Mesothelial cell of epicardium (in vitro differentiated cells): ENCODE data around the gene CPXM2. TPM values are rescaled to one million over a fixed set of nuclear protein-coding genes. Genes with fewer than 3 reads are reported as not detected.

Experiments
- DNase-seq, 2 experiments: peaks; one replicate each; pipeline ENCODE4 v3.0.0; 2021; ENCODE audit warnings: low spot score in 2 of 2; ENCODE audit not compliant: unreplicated experiment in 2 of 2
- H3K27ac Mint-ChIP-seq: 2 replicates; pipeline ENCODE4 v1.8.0; 2021; ENCODE audit warnings: mixed read lengths
- H3K27me3 Mint-ChIP-seq: 2 replicates; pipeline ENCODE4 v1.8.0; 2021; ENCODE audit warnings: low read depth, mixed read lengths
- H3K36me3 Mint-ChIP-seq: 2 replicates; pipeline ENCODE4 v1.8.0; 2021; ENCODE audit warnings: mixed read lengths
- H3K4me1 Mint-ChIP-seq: 2 replicates; pipeline ENCODE4 v1.8.0; 2021; ENCODE audit warnings: mixed read lengths
- H3K4me3 Mint-ChIP-seq: 2 replicates; pipeline ENCODE4 v1.8.0; 2021; ENCODE audit warnings: mild to moderate bottlenecking, moderate library complexity, mixed read lengths
- H3K9me3 Mint-ChIP-seq: 2 replicates; pipeline ENCODE4 v1.8.0; 2021; ENCODE audit warnings: mixed read lengths
- CTCF ChIP-seq: fragments of 200-600 bp; sonication (generic); IDR thresholded peaks from one replicate; pipeline ENCODE4 v1.5.0; 2021; ENCODE audit warnings: antibody characterized with exemption; ENCODE audit not compliant: unreplicated experiment
- total RNA-seq: library from RNA; stranded (reverse); gene quantifications from 3 replicates; pipeline ENCODE4 v1.2.1, GENCODE V29; 2021

Gene CPXM2
- total RNA-seq: 0.53 to 0.92 TPM (median 0.86 TPM) in 3 replicates

GRCh38 chr10:123891144-123892071, at the start of gene CPXM2:
CPXM2 (minus strand) TSS chr10:123891807; CDS start chr10:123891659, 148 bp downstream.
- H3K27me3 Mint-ChIP-seq: peaks cover 65% of the 10 kb centered on the region
- peak within 1 kb of the TSS; percentile 44 for H3K4me3 Mint-ChIP-seq
- TF ChIP-seq CTCF: no peak
- H3K9me3 Mint-ChIP-seq: no peaks in the 10 kb centered on the region
- no peak for DNase-seq
- no peak within 1 kb of the TSS for H3K27ac Mint-ChIP-seq
- no peaks in the 10 kb centered on the region for H3K36me3 Mint-ChIP-seq
- H3K4me1 Mint-ChIP-seq: peaks cover 12% of the 10 kb centered on the region

DNA sequence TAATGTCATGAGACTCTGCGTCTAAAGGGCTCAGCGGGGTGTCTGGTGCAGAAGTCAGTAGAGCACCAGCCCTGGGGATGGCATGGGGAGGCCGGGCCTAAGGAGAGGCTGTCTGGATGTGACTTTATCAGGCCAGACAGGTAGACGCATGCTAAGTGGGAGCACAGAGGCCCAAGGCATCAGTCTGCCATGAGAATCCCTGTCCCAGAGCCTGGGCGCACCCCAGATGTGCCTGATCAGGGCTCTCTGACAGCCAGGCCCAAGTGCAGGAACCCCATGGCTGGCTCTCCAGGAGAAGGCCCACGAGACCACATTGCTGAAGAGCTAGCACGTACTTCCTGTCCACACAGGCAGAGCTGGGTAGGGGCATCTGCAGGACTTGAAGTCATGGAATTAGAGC, 48.0 kb upstream of the CPXM2 start:
- no peak overlapping the region for H3K27ac Mint-ChIP-seq
- TF ChIP-seq CTCF: no peak
- peaks cover 10% of the 10 kb centered on the region for H3K27me3 Mint-ChIP-seq
- peaks cover 5% of the 10 kb centered on the region for H3K9me3 Mint-ChIP-seq
- H3K4me1 Mint-ChIP-seq: no peaks in the 10 kb centered on the region
- no peak overlapping the region for H3K4me3 Mint-ChIP-seq
- no peak for DNase-seq
- H3K36me3 Mint-ChIP-seq: no peaks in the 10 kb centered on the region

DNA sequence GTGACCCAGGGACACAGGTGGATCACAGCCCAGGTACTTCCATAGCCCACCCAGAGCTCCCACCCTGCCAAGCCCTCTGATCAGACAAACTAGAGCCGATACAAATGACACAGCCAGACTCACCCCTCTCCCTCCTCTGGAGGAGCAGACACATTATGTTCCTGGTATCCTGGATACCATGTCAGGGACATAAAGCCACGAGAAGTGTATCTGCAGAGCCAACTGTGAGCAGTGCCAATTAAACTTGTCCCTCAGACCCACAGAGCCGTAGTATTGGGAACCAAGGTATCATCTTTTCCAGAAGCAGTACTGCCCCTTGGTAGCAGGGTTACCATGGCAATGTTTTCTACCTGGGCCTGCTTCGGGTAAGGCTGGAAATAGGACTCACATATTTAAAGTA, 47.3 kb upstream of the CPXM2 start:
- no peaks in the 10 kb centered on the region for H3K4me1 Mint-ChIP-seq
- H3K27me3 Mint-ChIP-seq: peaks cover 10% of the 10 kb centered on the region
- DNase-seq: no peak
- TF ChIP-seq CTCF: no peak
- no peaks in the 10 kb centered on the region for H3K36me3 Mint-ChIP-seq
- H3K27ac Mint-ChIP-seq: no peak overlapping the region
- H3K4me3 Mint-ChIP-seq: no peak overlapping the region
- H3K9me3 Mint-ChIP-seq: peaks cover 5% of the 10 kb centered on the region

GRCh38 chr10:123936426-123936825, 44.8 kb upstream of the CPXM2 start:
- TF ChIP-seq CTCF: no peak
- H3K9me3 Mint-ChIP-seq: peaks cover 16% of the 10 kb centered on the region
- H3K36me3 Mint-ChIP-seq: no peaks in the 10 kb centered on the region
- no peak overlapping the region for H3K27ac Mint-ChIP-seq
- H3K4me3 Mint-ChIP-seq: no peak overlapping the region
- no peak for DNase-seq
- H3K27me3 Mint-ChIP-seq: peaks cover 10% of the 10 kb centered on the region
- no peaks in the 10 kb centered on the region for H3K4me1 Mint-ChIP-seq

DNA sequence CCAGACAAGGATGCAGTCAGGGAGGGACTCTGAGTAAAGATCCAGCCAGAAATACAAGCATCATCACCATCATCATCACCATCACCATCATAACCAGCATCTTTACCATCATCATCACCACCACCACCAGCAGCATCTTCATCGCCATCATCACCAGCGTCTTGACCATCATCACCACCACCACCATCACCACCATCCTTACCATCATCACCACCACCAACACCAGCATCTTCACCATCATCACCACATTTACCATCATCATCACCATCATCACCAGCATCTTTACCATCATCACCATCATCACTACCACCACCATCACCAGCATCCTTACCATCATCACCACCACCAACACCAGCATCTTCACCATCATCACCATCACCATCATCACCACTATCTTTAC, 44.1 kb upstream of the CPXM2 start:
- H3K36me3 Mint-ChIP-seq: no peaks in the 10 kb centered on the region
- H3K27ac Mint-ChIP-seq: no peak overlapping the region
- DNase-seq: no peak
- peaks cover 24% of the 10 kb centered on the region for H3K9me3 Mint-ChIP-seq
- no peak overlapping the region for H3K4me3 Mint-ChIP-seq
- H3K27me3 Mint-ChIP-seq: peaks cover 10% of the 10 kb centered on the region
- TF ChIP-seq CTCF: no peak
- H3K4me1 Mint-ChIP-seq: no peaks in the 10 kb centered on the region
